Fibroblast of skin of back (primary cell): Measurements from ENCODE around the gene TPST2.

Experiments used
- DNase-seq: peaks from one replicate; pipeline ENCODE4 v3.0.0-alpha.2; 2013

Gene TPST2

GRCh38 chr22:26610072-26610958 lies 20.4 kb upstream of the TPST2 start:
- peak; percentile 94 for DNase-seq

GRCh38 chr22:26609287-26609686 lies 19.4 kb upstream of the TPST2 start:
- no peak for DNase-seq

GRCh38 chr22:26608129-26608528 lies 18.2 kb upstream of the TPST2 start:
- DNase-seq, result no peak

GRCh38 chr22:26606611-26607010 lies 16.7 kb upstream of the TPST2 start:
- peak; percentile 68 for DNase-seq

GRCh38 chr22:26604368-26604767 lies 14.4 kb upstream of the TPST2 start:
- DNase-seq, result no peak

- DNase-seq, result no peak
Observed at GRCh38 chr22:26602127-26602526, 12.2 kb upstream of the TPST2 start.

- no peak for DNase-seq
Observed at GRCh38 chr22:26601726-26602125, 11.8 kb upstream of the TPST2 start.

GRCh38 chr22:26599505-26599904 lies 9.6 kb upstream of the TPST2 start:
- no peak for DNase-seq

GRCh38 chr22:26597480-26597879 lies 7.5 kb upstream of the TPST2 start:
- no peak for DNase-seq

- no peak for DNase-seq
Observed at GRCh38 chr22:26597026-26597425, 7.1 kb upstream of the TPST2 start.

- DNase-seq, result no peak
Observed at GRCh38 chr22:26593763-26594162, 3.8 kb upstream of the TPST2 start.

GRCh38 chr22:26592421-26592891 lies 2.5 kb upstream of the TPST2 start:
- DNase-seq, result no peak

- DNase-seq, result peak; percentile 53
Observed at GRCh38 chr22:26589367-26589844, 526 bp downstream of the TPST2 start.

- no peak for DNase-seq
Observed at GRCh38 chr22:26588729-26589366, 1.1 kb downstream of the TPST2 start.

GRCh38 chr22:26587991-26588613 lies 1.8 kb downstream of the TPST2 start:
- DNase-seq, result peak; percentile 86

GRCh38 chr22:26586556-26587325 lies 3.2 kb downstream of the TPST2 start:
- no peak for DNase-seq

- DNase-seq, result peak; percentile 99
Observed at GRCh38 chr22:26585104-26585790, 4.7 kb downstream of the TPST2 start.

- no peak for DNase-seq
Observed at GRCh38 chr22:26584010-26584409, 5.9 kb downstream of the TPST2 start.

GRCh38 chr22:26581633-26582168 lies 8.2 kb downstream of the TPST2 start:
- no peak for DNase-seq

- DNase-seq, result no peak
Observed at GRCh38 chr22:26581026-26581425, 8.9 kb downstream of the TPST2 start.

- no peak for DNase-seq
Observed at GRCh38 chr22:26580240-26580962, 9.5 kb downstream of the TPST2 start.
